HEK293T (cell line): Measurements from ENCODE around the gene PSG2.
"Not testable (repeated sequence)": the region's sequence is repeated elsewhere in the genome, so short reads cannot be mapped to it uniquely, and the experiment has no call there.

Experiments used
- ARNT ChIP-seq: fragments of 450-650 bp; IDR thresholded peaks from 2 replicates; pipeline ENCODE4 v1.6.1; 2017; ENCODE audit warnings: mild to moderate bottlenecking
- ELF4 ChIP-seq: fragments of 450-650 bp; IDR thresholded peaks from 2 replicates; pipeline ENCODE4 v1.6.1; 2017; ENCODE audit warnings: antibody characterized with exemption
- FOXA1 ChIP-seq: fragments of 450-650 bp; IDR thresholded peaks from 2 replicates; pipeline ENCODE4 v1.6.1; 2016; ENCODE audit warnings: mild to moderate bottlenecking
- FOXK2 ChIP-seq: fragments of 450-650 bp; IDR thresholded peaks from 2 replicates; pipeline ENCODE4 v1.6.1; 2016; ENCODE audit warnings: mild to moderate bottlenecking
- FOXM1 ChIP-seq: fragments of 450-650 bp; IDR thresholded peaks from 2 replicates; pipeline ENCODE4 v1.6.1; 2017; ENCODE audit warnings: mild to moderate bottlenecking, borderline replicate concordance
- HDGF ChIP-seq: fragments of 450-650 bp; IDR thresholded peaks from 2 replicates; pipeline ENCODE4 v1.6.1; 2017; ENCODE audit warnings: antibody characterized with exemption, borderline replicate concordance
- NFRKB ChIP-seq: fragments of 450-650 bp; IDR thresholded peaks from 2 replicates; pipeline ENCODE4 v1.6.1; 2016; ENCODE audit warnings: mild to moderate bottlenecking, moderate library complexity
- SP1 ChIP-seq: fragments of 450-650 bp; IDR thresholded peaks from 2 replicates; pipeline ENCODE4 v1.6.1; 2017
- SUZ12 ChIP-seq: fragments of 450-650 bp; IDR thresholded peaks from 2 replicates; pipeline ENCODE4 v1.6.1; 2016; ENCODE audit warnings: mild to moderate bottlenecking
- ZNF384 ChIP-seq: fragments of 450-650 bp; IDR thresholded peaks from 2 replicates; pipeline ENCODE4 v1.6.1; 2016
- TF ChIP-seq, protein P1 (sequence below): fragments of 450-650 bp; IDR thresholded peaks from 2 replicates; pipeline ENCODE4 v1.6.1; 2016

DNA sequence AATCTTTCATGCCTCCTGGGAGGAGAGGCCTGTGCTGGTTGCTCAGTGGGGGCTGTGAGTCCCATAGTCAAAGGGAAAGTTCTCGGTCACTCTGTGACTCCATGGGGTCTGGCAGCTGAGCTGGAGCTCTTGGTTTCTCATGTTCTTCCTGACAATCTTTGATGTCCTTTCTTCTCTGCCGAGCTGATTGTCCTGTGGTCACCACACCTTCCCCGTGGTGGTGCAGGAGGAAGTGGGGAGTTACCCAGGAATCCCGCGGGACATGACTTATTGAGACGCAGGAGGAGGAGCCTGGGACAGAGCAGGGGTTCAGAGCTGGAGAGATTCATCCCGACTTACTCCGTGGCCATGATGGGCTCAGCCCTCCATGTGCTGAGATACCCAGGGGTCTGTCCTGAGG, 55.4 kb downstream of the PSG2 start:
- not testable (repeated sequence) for TF ChIP-seq HDGF, FOXA1, FOXM1, ELF4, ZNF384, SP1, ARNT, SUZ12, NFRKB, FOXK2
- TF ChIP-seq, protein P1, sequence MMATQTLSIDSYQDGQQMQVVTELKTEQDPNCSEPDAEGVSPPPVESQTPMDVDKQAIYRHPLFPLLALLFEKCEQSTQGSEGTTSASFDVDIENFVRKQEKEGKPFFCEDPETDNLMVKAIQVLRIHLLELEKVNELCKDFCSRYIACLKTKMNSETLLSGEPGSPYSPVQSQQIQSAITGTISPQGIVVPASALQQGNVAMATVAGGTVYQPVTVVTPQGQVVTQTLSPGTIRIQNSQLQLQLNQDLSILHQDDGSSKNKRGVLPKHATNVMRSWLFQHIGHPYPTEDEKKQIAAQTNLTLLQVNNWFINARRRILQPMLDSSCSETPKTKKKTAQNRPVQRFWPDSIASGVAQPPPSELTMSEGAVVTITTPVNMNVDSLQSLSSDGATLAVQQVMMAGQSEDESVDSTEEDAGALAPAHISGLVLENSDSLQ, result not testable (repeated sequence)
